Mucosa of rectum (tissue), 2 donors: ENCODE data around the gene OR10J5.
"Not testable (repeated sequence)": the region's sequence is repeated elsewhere in the genome, so short reads cannot be mapped to it uniquely, and the experiment has no call there.

Experiments used
- H3K27ac ChIP-seq, 2 donors: one replicate each; pipeline ENCODE4 v1.7.0; 2013; ENCODE audit warnings: inconsistent platforms in 2 of 2, low read depth in 2 of 2, low read length in 2 of 2
- H3K27me3 ChIP-seq, 2 donors: one replicate each; pipeline ENCODE4 v1.7.0; 2013; ENCODE audit warnings: low read length in 2 of 2; ENCODE audit not compliant: control insufficient read depth in 2 of 2, insufficient read depth in 2 of 2
- H3K36me3 ChIP-seq, 2 donors: one replicate each; pipeline ENCODE4 v1.7.0; 2013; ENCODE audit warnings: low read length in 2 of 2; ENCODE audit not compliant: control insufficient read depth in 2 of 2, insufficient read depth in 2 of 2
- H3K4me1 ChIP-seq, 2 donors: one replicate each; pipeline ENCODE4 v1.7.0; 2013; ENCODE audit warnings: low read length in 2 of 2, mild to moderate bottlenecking in 1 of 2; ENCODE audit not compliant: control insufficient read depth in 2 of 2, insufficient read depth in 2 of 2
- H3K4me3 ChIP-seq, 2 donors: one replicate each; pipeline ENCODE4 v1.7.0; 2013; ENCODE audit warnings: low read length in 2 of 2
- H3K9ac ChIP-seq, 2 donors: one replicate each; pipeline ENCODE4 v1.7.0; 2013; ENCODE audit warnings: low read length in 2 of 2, low read depth in 1 of 2, mild to moderate bottlenecking in 1 of 2
- H3K9me3 ChIP-seq, 2 donors: one replicate each; pipeline ENCODE4 v1.7.0; 2013; ENCODE audit warnings: low read length in 2 of 2; ENCODE audit not compliant: control insufficient read depth in 2 of 2
- donor health status: healthy.
- donor health status: Normal muscosa, but diverticular disease.

The OR10J5 gene

DNA sequence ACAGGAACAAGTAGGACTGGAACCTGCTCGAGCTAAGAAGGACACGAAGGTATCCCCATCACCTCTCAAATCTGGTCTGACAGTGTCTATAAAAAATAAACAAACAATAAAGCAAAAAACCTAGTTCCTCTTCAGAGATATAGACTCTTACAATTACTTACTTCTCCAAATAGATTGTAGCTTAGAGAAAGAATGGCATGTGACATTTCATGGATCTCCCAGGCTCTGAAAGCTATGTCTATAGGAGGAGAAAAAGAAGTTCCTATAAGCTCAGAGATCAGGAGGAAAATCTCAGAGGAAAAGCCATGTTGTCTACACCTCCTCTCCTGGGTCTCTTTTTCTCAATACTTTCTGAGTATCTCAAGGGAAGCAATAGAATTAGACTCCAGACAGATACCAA lies 12.3 kb upstream of the OR10J5 start:
- H3K9me3 ChIP-seq = no peaks in the 10 kb centered on the region
- no peak overlapping the region for H3K9ac ChIP-seq
- no peak overlapping the region for H3K27ac ChIP-seq
- H3K4me1 ChIP-seq = no peaks in the 10 kb centered on the region
- no peaks in the 10 kb centered on the region for H3K27me3 ChIP-seq
- H3K36me3 ChIP-seq = no peaks in the 10 kb centered on the region
- no peak overlapping the region for H3K4me3 ChIP-seq

DNA sequence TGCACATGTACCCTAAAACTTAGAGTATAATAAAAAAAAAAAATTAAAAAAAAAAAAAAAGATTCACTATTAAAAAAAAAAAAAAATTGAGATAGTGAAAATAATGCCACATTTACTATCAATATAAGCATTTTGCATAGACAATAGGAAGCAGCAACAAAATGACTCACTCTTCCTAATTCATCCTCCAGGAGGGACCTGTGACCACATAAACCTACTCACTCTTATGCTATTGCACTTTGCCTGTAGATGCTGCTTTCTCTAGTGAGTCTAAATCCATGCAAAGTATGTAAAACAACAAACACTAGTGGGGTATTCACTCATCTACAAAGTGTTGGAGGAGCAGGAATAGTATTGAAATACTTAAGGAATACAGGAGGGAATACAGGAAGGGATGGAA lies 2.9 kb downstream of the OR10J5 start:
- Histone ChIP-seq H3K36me3 (no peaks in the 10 kb centered on the region), H3K9ac (no peak overlapping the region), H3K9me3 (no peaks in the 10 kb centered on the region), H3K4me3 (no peak overlapping the region), H3K4me1 (no peaks in the 10 kb centered on the region), H3K27ac (no peak overlapping the region), H3K27me3 (no peaks in the 10 kb centered on the region)

DNA sequence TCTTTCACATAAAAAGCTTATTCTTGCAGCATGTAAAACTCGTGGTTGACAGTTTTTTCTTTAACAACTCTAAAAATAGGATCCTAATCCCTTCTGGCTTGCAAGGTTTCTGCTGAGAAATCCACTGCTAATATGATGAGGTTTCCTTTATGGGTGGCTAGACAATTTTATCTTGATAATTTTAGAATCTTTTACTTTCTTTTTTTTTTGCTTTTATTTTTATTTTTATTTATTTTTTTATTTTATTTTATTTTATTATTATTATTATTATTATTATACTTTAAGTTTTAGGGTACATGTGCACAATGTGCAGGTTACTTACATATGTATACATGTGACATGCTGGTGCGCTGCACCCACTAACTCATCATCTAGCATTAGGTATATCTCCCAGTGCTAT lies 11.0 kb downstream of the OR10J5 start:
- H3K27me3 ChIP-seq, H3K4me1 ChIP-seq, H3K36me3 ChIP-seq, H3K9me3 ChIP-seq, H3K4me3 ChIP-seq, H3K27ac ChIP-seq, H3K9ac ChIP-seq: not testable (repeated sequence)

DNA sequence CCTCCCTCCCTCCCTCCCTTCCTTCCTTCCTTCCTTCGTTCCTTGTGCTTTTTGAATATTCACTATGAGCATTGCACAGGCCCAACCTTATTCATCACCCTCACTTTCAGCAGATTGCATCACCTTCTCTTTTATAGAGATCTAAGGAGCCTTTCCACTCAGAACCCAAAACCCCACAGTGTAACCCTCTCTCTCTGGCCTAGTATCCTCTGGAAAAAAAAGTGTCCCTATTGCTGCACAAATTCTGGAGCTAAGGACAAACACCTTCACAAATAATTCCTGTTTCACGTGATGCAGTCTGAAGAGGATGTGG lies 25.6 kb downstream of the OR10J5 start:
- Histone ChIP-seq H3K36me3 (no peaks in the 10 kb centered on the region), H3K9me3 (no peaks in the 10 kb centered on the region), H3K4me1 (no peaks in the 10 kb centered on the region), H3K27ac (no peak overlapping the region), H3K27me3 (no peaks in the 10 kb centered on the region), H3K4me3 (no peak overlapping the region), H3K9ac (no peak overlapping the region)

DNA sequence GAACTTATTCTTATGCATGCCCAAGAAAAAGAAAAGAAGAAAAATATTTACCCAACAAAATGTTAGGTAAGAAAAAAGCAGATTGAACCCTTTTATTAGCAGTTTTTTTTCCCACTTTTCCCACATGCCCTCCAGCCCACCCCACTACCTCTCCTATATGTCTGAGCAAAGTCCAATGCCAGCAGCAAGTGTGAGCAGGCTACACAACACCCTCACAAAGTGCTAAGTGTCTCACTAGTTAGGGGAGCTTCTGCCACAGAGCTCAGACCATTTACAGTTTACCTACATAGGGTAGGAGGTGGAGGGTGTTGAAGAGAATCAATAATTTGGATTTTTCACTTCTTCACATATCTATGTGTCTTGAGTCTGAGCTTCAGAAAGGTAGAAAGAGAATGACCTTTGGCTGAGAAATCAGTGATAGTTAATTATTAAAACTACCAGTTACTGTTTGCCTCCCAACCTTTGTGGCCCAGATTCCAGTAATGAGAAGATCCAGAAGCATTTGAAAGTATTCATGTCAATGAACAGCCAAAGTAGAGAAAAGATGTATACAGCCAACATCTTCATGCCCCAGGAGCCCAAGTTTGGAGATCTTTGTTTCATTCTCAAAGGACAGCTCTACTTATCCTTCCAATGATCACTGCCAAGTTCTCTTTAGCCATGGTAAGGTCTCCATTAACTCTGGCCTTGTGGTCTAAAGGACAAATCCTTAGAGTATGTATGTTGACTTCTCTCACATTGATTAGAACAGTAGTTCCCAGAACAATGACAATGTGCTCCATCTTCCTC lies 26.2 kb downstream of the OR10J5 start:
- no peak overlapping the region for H3K9ac ChIP-seq
- H3K4me3 ChIP-seq = no peak overlapping the region
- H3K9me3 ChIP-seq = no peaks in the 10 kb centered on the region
- H3K36me3 ChIP-seq = no peaks in the 10 kb centered on the region
- H3K27ac ChIP-seq = no peak overlapping the region
- H3K4me1 ChIP-seq = no peaks in the 10 kb centered on the region
- H3K27me3 ChIP-seq = no peaks in the 10 kb centered on the region

DNA sequence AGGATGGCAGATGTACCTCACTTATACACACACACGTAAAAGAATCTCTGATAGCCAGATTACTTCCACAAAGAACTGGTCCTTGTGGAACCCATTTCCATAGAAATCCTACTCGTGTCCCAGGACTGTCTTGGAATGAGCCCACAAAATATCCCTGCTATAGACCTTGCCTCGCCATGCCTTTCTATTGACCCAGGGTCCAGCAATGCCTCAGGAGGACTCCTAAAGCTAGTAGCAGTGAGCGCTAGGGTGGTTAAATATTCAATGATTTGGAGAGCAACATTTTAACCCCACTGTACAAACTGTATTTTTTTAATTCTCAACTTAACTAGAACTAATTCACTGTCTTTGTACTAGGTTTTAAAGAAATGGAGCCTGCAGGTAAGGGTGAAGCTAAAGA lies 26.9 kb downstream of the OR10J5 start:
- H3K9ac ChIP-seq = no peak overlapping the region
- no peaks in the 10 kb centered on the region for H3K27me3 ChIP-seq
- no peaks in the 10 kb centered on the region for H3K9me3 ChIP-seq
- no peak overlapping the region for H3K4me3 ChIP-seq
- no peaks in the 10 kb centered on the region for H3K36me3 ChIP-seq
- H3K27ac ChIP-seq = no peak overlapping the region
- no peaks in the 10 kb centered on the region for H3K4me1 ChIP-seq

DNA sequence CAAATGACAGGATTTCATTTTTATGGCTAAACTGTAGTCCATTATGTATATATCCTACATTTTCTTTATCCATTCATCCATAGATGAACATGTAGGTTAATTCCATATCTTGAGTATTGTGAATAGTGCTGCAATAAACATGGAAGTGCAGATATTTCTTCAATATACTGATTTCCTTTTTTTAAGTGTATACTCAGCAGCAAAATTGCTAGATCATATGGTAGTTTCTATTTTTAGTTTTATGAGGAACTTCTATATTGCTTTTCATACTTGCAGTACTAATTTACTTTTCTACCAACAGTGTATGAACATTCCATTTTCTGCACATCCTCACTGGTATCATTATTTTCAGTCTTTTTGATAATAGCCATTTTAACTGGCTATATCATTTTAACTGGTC lies 30.1 kb downstream of the OR10J5 start:
- Histone ChIP-seq H3K27ac (no peak overlapping the region), H3K4me1 (no peaks in the 10 kb centered on the region)

DNA sequence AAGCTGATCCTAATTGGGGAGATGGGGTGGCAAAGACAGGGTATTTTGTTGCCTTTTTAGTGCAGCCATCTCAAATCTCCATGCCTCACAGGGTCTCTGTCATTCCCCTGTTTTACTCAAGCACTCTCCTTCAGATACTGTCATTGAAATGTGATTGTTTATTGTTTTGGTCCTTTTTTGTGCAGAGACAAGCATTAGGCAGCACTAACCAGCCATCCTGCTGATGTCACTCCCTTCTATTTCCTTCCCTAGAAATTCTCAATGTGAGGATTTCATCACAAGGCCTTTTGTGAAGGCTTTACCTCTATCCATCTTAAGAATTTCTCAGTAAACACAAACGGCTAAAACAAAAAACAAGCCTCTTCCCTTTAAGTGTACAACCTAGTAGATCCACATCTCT lies 34.7 kb downstream of the OR10J5 start:
- Histone ChIP-seq H3K9me3 (peaks cover 0 to 2% of the 10 kb centered on the region in 2 donors), H3K36me3 (no peaks in the 10 kb centered on the region), H3K9ac (no peak overlapping the region), H3K27me3 (no peaks in the 10 kb centered on the region), H3K4me3 (no peak overlapping the region), H3K27ac (no peak overlapping the region), H3K4me1 (no peaks in the 10 kb centered on the region)

More for the DNA sequence above, 30.1 kb downstream of the OR10J5 start:
- Histone ChIP-seq H3K9me3 (peaks cover 0 to 2% of the 10 kb centered on the region in 2 donors), H3K27me3 (no peaks in the 10 kb centered on the region), H3K36me3 (no peaks in the 10 kb centered on the region), H3K9ac (no peak overlapping the region), H3K4me3 (no peak overlapping the region)

DNA sequence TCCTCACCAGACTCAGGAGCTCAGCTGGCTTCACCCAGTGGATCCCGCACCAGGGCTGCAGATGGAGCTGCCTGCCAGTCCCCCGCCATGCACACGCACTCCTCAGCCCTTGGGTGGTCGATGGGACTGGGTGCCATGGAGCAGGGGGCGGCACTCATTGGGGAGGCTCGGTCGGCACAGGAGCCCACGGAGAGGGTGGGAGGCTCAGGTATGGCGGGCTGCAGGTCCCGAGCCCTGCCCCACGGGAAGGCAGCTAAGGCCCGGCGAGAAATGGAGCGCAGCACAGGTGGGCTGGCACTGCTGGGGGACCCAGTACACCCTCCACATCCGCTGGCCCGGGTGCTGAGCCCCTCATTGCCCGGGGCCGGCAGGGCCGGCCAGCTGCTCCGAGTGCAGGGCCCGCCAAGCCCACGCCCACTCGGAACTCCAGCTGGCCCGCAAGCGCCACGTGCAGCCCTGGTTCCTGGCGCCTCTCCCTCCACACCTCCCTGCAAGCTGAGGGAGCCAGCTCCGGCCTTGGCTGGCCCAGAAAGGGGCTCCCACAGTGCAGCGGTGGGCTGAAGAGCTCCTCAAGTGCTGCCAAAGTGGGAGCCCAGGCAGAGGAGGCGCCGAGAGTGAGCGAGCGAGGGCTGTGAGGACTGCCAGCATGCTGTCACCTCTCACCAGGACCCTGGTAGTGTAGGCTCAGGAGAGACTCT lies 41.1 kb downstream of the OR10J5 start:
- H3K4me3 ChIP-seq, H3K9me3 ChIP-seq, H3K36me3 ChIP-seq, H3K4me1 ChIP-seq, H3K27ac ChIP-seq, H3K9ac ChIP-seq, H3K27me3 ChIP-seq: not testable (repeated sequence)

DNA sequence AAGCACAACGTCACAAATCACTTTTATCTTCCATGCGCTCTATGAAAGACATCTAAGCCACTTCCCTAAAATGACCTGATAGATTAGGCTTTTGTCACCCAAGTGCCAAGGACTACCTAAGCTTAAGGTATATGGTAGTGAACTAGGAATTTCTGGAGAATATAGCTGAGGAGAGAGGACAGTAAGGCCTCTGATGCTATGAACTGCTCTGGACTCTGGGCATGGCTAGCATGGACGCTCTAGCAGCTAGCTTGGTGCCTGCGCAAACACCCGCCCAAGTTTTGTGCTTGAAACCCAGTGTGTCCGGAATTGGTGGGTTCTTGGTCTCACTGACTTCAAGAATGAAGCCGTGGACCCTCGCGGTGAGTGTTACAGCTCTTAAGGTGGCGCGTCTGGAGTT lies 42.5 kb downstream of the OR10J5 start:
- no peaks in the 10 kb centered on the region for H3K27me3 ChIP-seq
- H3K4me1 ChIP-seq = no peaks in the 10 kb centered on the region

More for the DNA sequence above, 42.5 kb downstream of the OR10J5 start:
- no peaks in the 10 kb centered on the region for H3K36me3 ChIP-seq
- no peak overlapping the region for H3K27ac ChIP-seq
- no peak overlapping the region for H3K4me3 ChIP-seq
- H3K9me3 ChIP-seq = no peaks in the 10 kb centered on the region
- H3K9ac ChIP-seq = no peak overlapping the region
